PC-3 (cell line): Measurements from ENCODE around the gene ZNF277. TPM values are rescaled to one million over a fixed set of nuclear protein-coding genes. Genes with fewer than 3 reads are reported as not detected.

Source experiments
- ATAC-seq: fragments of 200-7000 bp; cut with Tn5 transposase; 2 replicates; pipeline ENCODE4 v1.9.1; 2020; ENCODE audit warnings: mild to moderate bottlenecking, moderate library complexity
- BruUV-seq: library from RNA; stranded (reverse); fragments of 400-500 nt; replicated peaks from 2 replicates; lab custom pipeline; 2021; lab: Mats Ljungman, UMichigan
- CTCF ChIA-PET: fragments of 300-600 bp; sonication (Branson Sonifier 250); formaldehyde crosslinking; loops from one replicate; lab custom pipeline; 2022; ENCODE audit warnings: antibody characterized with exemption; lab: Charles Lee
- POLR2A ChIA-PET: fragments of 300-600 bp; sonication (Branson Sonifier 250); formaldehyde crosslinking; loops from one replicate; lab custom pipeline; 2022; ENCODE audit warnings: antibody characterized with exemption; ENCODE audit not compliant: unreplicated experiment; lab: Charles Lee
- DNase-seq: peaks from one replicate; pipeline ENCODE4 v3.0.0-alpha.2; 2015
- H2AFZ ChIP-seq: fragments of 300-600 bp; sonication (generic); 2 replicates; pipeline ENCODE4 v1.6.0; 2016; ENCODE audit warnings: antibody characterized with exemption, low read length
- H3F3A ChIP-seq: fragments of 300-600 bp; sonication (generic); one replicate; pipeline ENCODE4 v1.6.0; 2017; ENCODE audit warnings: antibody characterized with exemption, low read length, control low read depth, mild to moderate bottlenecking; ENCODE audit not compliant: unreplicated experiment
- H3K27ac ChIP-seq: fragments of 300-600 bp; sonication (generic); 2 replicates; pipeline ENCODE4 v1.5.1; 2016; ENCODE audit warnings: mild to moderate bottlenecking, low read length
- H3K27me3 ChIP-seq: fragments of 300-600 bp; sonication (generic); 2 replicates; pipeline ENCODE4 v1.6.1; 2016; ENCODE audit warnings: low read length, mixed read lengths
- H3K36me3 ChIP-seq: fragments of 300-600 bp; sonication (generic); 2 replicates; pipeline ENCODE4 v1.6.1; 2016; ENCODE audit warnings: low read depth, mixed run types, low read length, mixed read lengths
- H3K4me1 ChIP-seq: fragments of 300-600 bp; sonication (generic); 2 replicates; pipeline ENCODE4 v1.5.1; 2016; ENCODE audit warnings: low read length; ENCODE audit not compliant: insufficient read depth
- H3K4me2 ChIP-seq: fragments of 300-600 bp; sonication (generic); 2 replicates; pipeline ENCODE4 v1.6.0; 2016; ENCODE audit warnings: low read length
- H3K4me3 ChIP-seq: fragments of 300-600 bp; sonication (generic); 2 replicates; pipeline ENCODE4 v1.5.1; 2016; ENCODE audit warnings: mild to moderate bottlenecking, low read length, mixed read lengths
- H3K79me2 ChIP-seq: fragments of 300-600 bp; sonication (generic); 2 replicates; pipeline ENCODE4 v1.6.1; 2017; ENCODE audit warnings: low read length, mixed read lengths
- H3K9ac ChIP-seq: fragments of 300-600 bp; sonication (generic); 2 replicates; pipeline ENCODE4 v1.6.0; 2016; ENCODE audit warnings: mild to moderate bottlenecking, low read length
- H3K9me2 ChIP-seq: fragments of 300-600 bp; sonication (generic); replicated peaks from 2 replicates; pipeline ENCODE4 v1.6.1; 2016; ENCODE audit warnings: mixed run types, low read length, mixed read lengths
- H3K9me3 ChIP-seq: fragments of 300-600 bp; sonication (generic); 2 replicates; pipeline ENCODE4 v1.6.1; 2016; ENCODE audit warnings: low read length, mixed read lengths
- H4K20me1 ChIP-seq: fragments of 300-600 bp; sonication (generic); 2 replicates; pipeline ENCODE4 v1.6.1; 2016; ENCODE audit warnings: low read length, mixed read lengths
- CTCF ChIP-seq: fragments of 300-600 bp; sonication (generic); conservative IDR thresholded peaks from 2 replicates; pipeline ENCODE4 v1.5.1; 2017; ENCODE audit warnings: antibody characterized with exemption, low read depth, mild to moderate bottlenecking, low read length
- EZH2 ChIP-seq: fragments of 300-600 bp; sonication (generic); IDR thresholded peaks from one replicate; pipeline ENCODE4 v1.6.1; 2017; ENCODE audit warnings: antibody characterized with exemption, mild to moderate bottlenecking, low read length; ENCODE audit not compliant: unreplicated experiment
- EZH2phosphoT487 ChIP-seq: fragments of 300-600 bp; sonication (generic); IDR thresholded peaks from 2 replicates; pipeline ENCODE4 v1.6.1; 2018; ENCODE audit warnings: mild to moderate bottlenecking, antibody characterized with exemption, low read length, borderline replicate concordance
- intact Hi-C: fragments of 100-400 bp; cut with micrococcal nuclease; formaldehyde crosslinking; loops from 2 replicates; pipeline ENCODE4 v1.9.0; 2023
- total RNA-seq: library from RNA; depleted of rRNA; stranded (reverse); fragments of >200 nt; gene quantifications from 2 replicates; pipeline ENCODE4 v1.2.3, GENCODE V29; 2014

ZNF277 gene
- total RNA-seq, 1 experiment from 2014 or later: 14.0 TPM

- Histone ChIP-seq H3K79me2 (peaks cover 96% of the 10 kb centered on the region), H2AFZ (no peak overlapping the region), H3K36me3 (no peaks in the 10 kb centered on the region), H3K4me3 (no peak overlapping the region), H3K9ac (no peak overlapping the region), H3K27ac (no peak overlapping the region), H4K20me1 (no peaks in the 10 kb centered on the region), H3F3A (no peaks in the 10 kb centered on the region), H3K9me3 (no peaks in the 10 kb centered on the region), H3K9me2 (no peaks in the 10 kb centered on the region), H3K4me2 (0 out of 2 replicates have a peak overlapping the region, but pooled peaks have one; percentile 1), H3K27me3 (no peaks in the 10 kb centered on the region), H3K4me1 (peaks cover 36% of the 10 kb centered on the region)
- BruUV-seq: no TSS peak
- TF ChIP-seq CTCF (no peak), EZH2 (no peak), EZH2phosphoT487 (no peak)
- no peak; the same call in 1 of the 2 replicates for ATAC-seq
- ChIA-PET CTCF (no interaction called here), POLR2A (no interaction called here)
- intact Hi-C loops: no loop called here
- no peak for DNase-seq
These were observed 20.2 kb upstream of the ZNF277 start for GRCh38 chr7:112186300-112186699.

GRCh38 chr7:112188257-112188656 lies 18.2 kb upstream of the ZNF277 start:
- no peak overlapping the region for H3K4me2 ChIP-seq
- peaks cover 87% of the 10 kb centered on the region for H3K79me2 ChIP-seq
- H3K9ac ChIP-seq: no peak overlapping the region
- no peak for TF ChIP-seq EZH2
- no peak for TF ChIP-seq CTCF
- no peak for TF ChIP-seq EZH2phosphoT487
- no peaks in the 10 kb centered on the region for H4K20me1 ChIP-seq
- intact Hi-C loops: no loop called here
- no peak for DNase-seq
- no peak overlapping the region for H3K27ac ChIP-seq
- H3K4me1 ChIP-seq: peaks cover 46% of the 10 kb centered on the region
- BruUV-seq: no TSS peak
- no peak for ATAC-seq
- H3K36me3 ChIP-seq: no peaks in the 10 kb centered on the region
- no peak overlapping the region for H3K4me3 ChIP-seq
- no peaks in the 10 kb centered on the region for H3K27me3 ChIP-seq
- H3K9me3 ChIP-seq: no peaks in the 10 kb centered on the region
- POLR2A ChIA-PET: no interaction called here
- CTCF ChIA-PET: no interaction called here
- peaks cover 7% of the 10 kb centered on the region for H3F3A ChIP-seq
- no peaks in the 10 kb centered on the region for H3K9me2 ChIP-seq
- no peak overlapping the region for H2AFZ ChIP-seq

- Histone ChIP-seq H3K4me2 (no peak overlapping the region), H3K27ac (no peak overlapping the region), H3K4me1 (peaks cover 58% of the 10 kb centered on the region), H3K9me2 (no peaks in the 10 kb centered on the region), H3K79me2 (peaks cover 87% of the 10 kb centered on the region), H3K9me3 (no peaks in the 10 kb centered on the region), H3K36me3 (no peaks in the 10 kb centered on the region), H3K9ac (no peak overlapping the region), H4K20me1 (no peaks in the 10 kb centered on the region), H3K27me3 (no peaks in the 10 kb centered on the region), H3F3A (peaks cover 7% of the 10 kb centered on the region), H2AFZ (no peak overlapping the region), H3K4me3 (no peak overlapping the region)
- ATAC-seq: no peak
- no peak for DNase-seq
- ChIA-PET POLR2A (no interaction called here), CTCF (no interaction called here)
- intact Hi-C loops: no loop called here
- no TSS peak for BruUV-seq
- TF ChIP-seq EZH2: no peak
These were observed 16.8 kb upstream of the ZNF277 start for GRCh38 chr7:112189691-112190090.
